ENCODE measurements around the gene GPRC5C.
A peak's percentile ranks its signal among the peaks of the same experiment; 100 is the strongest.

GPRC5C gene

GRCh38 chr17:74435775-74436359, 4.0 kb downstream of the GPRC5C start:
- Histone ChIP-seq H3K79me2 (ENCODE audit: control insufficient read depth, insufficient read depth, low read length, unreplicated experiment) (no peaks in the 10 kb centered on the region), H3K4me3 (ENCODE audit: low read depth, low read length) (no peak overlapping the region), H3K4me1 (ENCODE audit: control insufficient read depth, insufficient read depth, low read length, unreplicated experiment) (peaks cover 4% of the 10 kb centered on the region), H3K27ac (ENCODE audit: low read depth, low read length) (no peak overlapping the region), H3K36me3 (ENCODE audit: insufficient read depth, low read length) (no peaks in the 10 kb centered on the region), H3K27me3 (ENCODE audit: insufficient read depth, low read length) (peaks cover 35% of the 10 kb centered on the region), H2AFZ (ENCODE audit: low read length, unreplicated experiment) (no peak overlapping the region)

GRCh38 chr17:74437702-74438101, 5.8 kb downstream of the GPRC5C start:
- Histone ChIP-seq H3K36me3 (ENCODE audit: insufficient read depth, low read length) (no peaks in the 10 kb centered on the region), H3K79me2 (ENCODE audit: control insufficient read depth, insufficient read depth, low read length, unreplicated experiment) (no peaks in the 10 kb centered on the region), H3K27me3 (ENCODE audit: insufficient read depth, low read length) (peaks cover 17% of the 10 kb centered on the region), H2AFZ (ENCODE audit: low read length, unreplicated experiment) (no peak overlapping the region), H3K27ac (ENCODE audit: low read depth, low read length) (no peak overlapping the region), H3K4me3 (ENCODE audit: low read depth, low read length) (no peak overlapping the region), H3K4me1 (ENCODE audit: control insufficient read depth, insufficient read depth, low read length, unreplicated experiment) (no peaks in the 10 kb centered on the region)

- Histone ChIP-seq H3K79me2 (ENCODE audit: control insufficient read depth, insufficient read depth, low read length, unreplicated experiment) (no peaks in the 10 kb centered on the region), H3K4me3 (ENCODE audit: low read depth, low read length) (no peak overlapping the region), H3K36me3 (ENCODE audit: insufficient read depth, low read length) (no peaks in the 10 kb centered on the region), H3K4me1 (ENCODE audit: control insufficient read depth, insufficient read depth, low read length, unreplicated experiment) (peaks cover 4% of the 10 kb centered on the region), H3K27me3 (ENCODE audit: insufficient read depth, low read length) (no peaks in the 10 kb centered on the region), H3K27ac (ENCODE audit: low read depth, low read length) (no peak overlapping the region), H2AFZ (ENCODE audit: low read length, unreplicated experiment) (no peak overlapping the region)
Observed at GRCh38 chr17:74439691-74440567, 8.0 kb downstream of the GPRC5C start.

- no peaks in the 10 kb centered on the region for H3K36me3 ChIP-seq (ENCODE audit: insufficient read depth, low read length)
- H3K79me2 ChIP-seq (ENCODE audit: control insufficient read depth, insufficient read depth, low read length, unreplicated experiment) = no peaks in the 10 kb centered on the region
- H3K27ac ChIP-seq (ENCODE audit: low read depth, low read length) = no peak overlapping the region
- H3K27me3 ChIP-seq (ENCODE audit: insufficient read depth, low read length) = no peaks in the 10 kb centered on the region
- no peak overlapping the region for H3K4me3 ChIP-seq (ENCODE audit: low read depth, low read length)
- no peak overlapping the region for H2AFZ ChIP-seq (ENCODE audit: low read length, unreplicated experiment)
- peaks cover 4% of the 10 kb centered on the region for H3K4me1 ChIP-seq (ENCODE audit: control insufficient read depth, insufficient read depth, low read length, unreplicated experiment)
Observed at GRCh38 chr17:74441537-74441936, 9.6 kb downstream of the GPRC5C start.

- Histone ChIP-seq H3K36me3 (ENCODE audit: insufficient read depth, low read length) (no peaks in the 10 kb centered on the region), H3K27me3 (ENCODE audit: insufficient read depth, low read length) (no peaks in the 10 kb centered on the region), H2AFZ (ENCODE audit: low read length, unreplicated experiment) (no peak overlapping the region), H3K4me3 (ENCODE audit: low read depth, low read length) (no peak overlapping the region), H3K27ac (ENCODE audit: low read depth, low read length) (no peak overlapping the region), H3K79me2 (ENCODE audit: control insufficient read depth, insufficient read depth, low read length, unreplicated experiment) (no peaks in the 10 kb centered on the region), H3K4me1 (ENCODE audit: control insufficient read depth, insufficient read depth, low read length, unreplicated experiment) (peaks cover 4% of the 10 kb centered on the region)
Observed at GRCh38 chr17:74442291-74442669, 10.4 kb downstream of the GPRC5C start.

DNA sequence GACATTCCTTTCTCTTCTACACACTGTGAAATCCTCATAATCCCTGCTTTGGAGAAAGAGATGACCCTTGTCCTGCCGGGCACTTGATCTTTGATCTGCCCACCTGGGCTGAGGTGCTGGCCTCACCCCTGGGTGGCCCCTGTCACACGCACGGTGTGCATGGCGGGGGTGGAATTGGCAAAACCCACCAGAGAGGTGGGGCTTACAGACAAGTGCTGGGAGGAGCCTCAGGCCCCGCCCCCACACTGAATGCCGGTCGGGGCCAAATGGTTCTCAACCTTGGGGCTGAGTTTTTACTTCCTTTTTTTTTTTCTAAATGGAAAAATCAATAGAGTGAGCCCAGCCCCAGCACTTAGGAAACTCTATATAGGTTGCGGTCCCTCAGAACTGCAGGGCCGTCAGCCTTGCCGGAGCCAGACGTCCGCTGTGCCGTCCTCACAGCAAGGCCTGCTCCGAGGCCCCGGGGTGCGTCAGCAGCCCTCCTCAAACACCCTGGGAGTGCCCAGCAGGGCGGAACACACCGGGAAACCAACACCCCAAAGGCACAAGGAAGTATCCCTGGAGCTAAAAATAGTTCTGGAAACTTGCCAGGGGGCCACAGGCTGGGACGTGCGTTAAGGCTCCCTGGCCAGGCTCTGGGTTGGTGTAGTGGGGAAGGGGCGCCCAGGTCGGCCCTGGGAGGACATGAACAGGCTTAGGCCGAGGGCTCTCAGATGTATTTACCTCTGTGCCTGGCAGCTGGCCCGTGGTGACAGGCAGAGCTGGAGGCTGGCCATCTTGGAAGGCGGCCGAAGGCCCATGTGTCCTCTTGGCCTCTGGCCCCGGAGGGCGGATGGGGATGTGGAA, 11.0 kb downstream of the GPRC5C start:
- no peaks in the 10 kb centered on the region for H3K36me3 ChIP-seq (ENCODE audit: insufficient read depth, low read length)
- H2AFZ ChIP-seq (ENCODE audit: low read length, unreplicated experiment) = no peak overlapping the region
- H3K4me3 ChIP-seq (ENCODE audit: low read depth, low read length) = peak overlapping the region; percentile 8; the same call in 1 of the 2 replicates
- no peaks in the 10 kb centered on the region for H3K27me3 ChIP-seq (ENCODE audit: insufficient read depth, low read length)
- H3K79me2 ChIP-seq (ENCODE audit: control insufficient read depth, insufficient read depth, low read length, unreplicated experiment) = no peaks in the 10 kb centered on the region
- peaks cover 4% of the 10 kb centered on the region for H3K4me1 ChIP-seq (ENCODE audit: control insufficient read depth, insufficient read depth, low read length, unreplicated experiment)
- H3K27ac ChIP-seq (ENCODE audit: low read depth, low read length) = no peak overlapping the region

GRCh38 chr17:74443516-74444296, 11.8 kb downstream of the GPRC5C start:
- no peak overlapping the region for H3K4me3 ChIP-seq (ENCODE audit: low read depth, low read length)
- H3K36me3 ChIP-seq (ENCODE audit: insufficient read depth, low read length) = no peaks in the 10 kb centered on the region
- peaks cover 4% of the 10 kb centered on the region for H3K4me1 ChIP-seq (ENCODE audit: control insufficient read depth, insufficient read depth, low read length, unreplicated experiment)
- no peaks in the 10 kb centered on the region for H3K79me2 ChIP-seq (ENCODE audit: control insufficient read depth, insufficient read depth, low read length, unreplicated experiment)
- no peak overlapping the region for H3K27ac ChIP-seq (ENCODE audit: low read depth, low read length)
- H3K27me3 ChIP-seq (ENCODE audit: insufficient read depth, low read length) = no peaks in the 10 kb centered on the region
- no peak overlapping the region for H2AFZ ChIP-seq (ENCODE audit: low read length, unreplicated experiment)

GRCh38 chr17:74444406-74444805, 12.5 kb downstream of the GPRC5C start:
- Histone ChIP-seq H3K27ac (ENCODE audit: low read depth, low read length) (no peak overlapping the region), H3K4me3 (ENCODE audit: low read depth, low read length) (no peak overlapping the region), H3K79me2 (ENCODE audit: control insufficient read depth, insufficient read depth, low read length, unreplicated experiment) (no peaks in the 10 kb centered on the region), H3K27me3 (ENCODE audit: insufficient read depth, low read length) (no peaks in the 10 kb centered on the region), H3K36me3 (ENCODE audit: insufficient read depth, low read length) (no peaks in the 10 kb centered on the region), H2AFZ (ENCODE audit: low read length, unreplicated experiment) (no peak overlapping the region), H3K4me1 (ENCODE audit: control insufficient read depth, insufficient read depth, low read length, unreplicated experiment) (peaks cover 4% of the 10 kb centered on the region)

- Histone ChIP-seq H3K79me2 (ENCODE audit: control insufficient read depth, insufficient read depth, low read length, unreplicated experiment) (no peaks in the 10 kb centered on the region), H3K27me3 (ENCODE audit: insufficient read depth, low read length) (no peaks in the 10 kb centered on the region), H3K27ac (ENCODE audit: low read depth, low read length) (no peak overlapping the region), H2AFZ (ENCODE audit: low read length, unreplicated experiment) (no peak overlapping the region), H3K4me1 (ENCODE audit: control insufficient read depth, insufficient read depth, low read length, unreplicated experiment) (peaks cover 4% of the 10 kb centered on the region), H3K36me3 (ENCODE audit: insufficient read depth, low read length) (no peaks in the 10 kb centered on the region), H3K4me3 (ENCODE audit: low read depth, low read length) (no peak overlapping the region)
Observed at GRCh38 chr17:74445158-74445557, 13.3 kb downstream of the GPRC5C start.
